ENCODE measurements around the gene YPEL1. TPM values are rescaled to one million over a fixed set of nuclear protein-coding genes. Genes with fewer than 3 reads are reported as not detected.

YPEL1 gene
- total RNA-seq, 2 experiments from 2014 or later: 0.99 to 1.2 TPM

DNA sequence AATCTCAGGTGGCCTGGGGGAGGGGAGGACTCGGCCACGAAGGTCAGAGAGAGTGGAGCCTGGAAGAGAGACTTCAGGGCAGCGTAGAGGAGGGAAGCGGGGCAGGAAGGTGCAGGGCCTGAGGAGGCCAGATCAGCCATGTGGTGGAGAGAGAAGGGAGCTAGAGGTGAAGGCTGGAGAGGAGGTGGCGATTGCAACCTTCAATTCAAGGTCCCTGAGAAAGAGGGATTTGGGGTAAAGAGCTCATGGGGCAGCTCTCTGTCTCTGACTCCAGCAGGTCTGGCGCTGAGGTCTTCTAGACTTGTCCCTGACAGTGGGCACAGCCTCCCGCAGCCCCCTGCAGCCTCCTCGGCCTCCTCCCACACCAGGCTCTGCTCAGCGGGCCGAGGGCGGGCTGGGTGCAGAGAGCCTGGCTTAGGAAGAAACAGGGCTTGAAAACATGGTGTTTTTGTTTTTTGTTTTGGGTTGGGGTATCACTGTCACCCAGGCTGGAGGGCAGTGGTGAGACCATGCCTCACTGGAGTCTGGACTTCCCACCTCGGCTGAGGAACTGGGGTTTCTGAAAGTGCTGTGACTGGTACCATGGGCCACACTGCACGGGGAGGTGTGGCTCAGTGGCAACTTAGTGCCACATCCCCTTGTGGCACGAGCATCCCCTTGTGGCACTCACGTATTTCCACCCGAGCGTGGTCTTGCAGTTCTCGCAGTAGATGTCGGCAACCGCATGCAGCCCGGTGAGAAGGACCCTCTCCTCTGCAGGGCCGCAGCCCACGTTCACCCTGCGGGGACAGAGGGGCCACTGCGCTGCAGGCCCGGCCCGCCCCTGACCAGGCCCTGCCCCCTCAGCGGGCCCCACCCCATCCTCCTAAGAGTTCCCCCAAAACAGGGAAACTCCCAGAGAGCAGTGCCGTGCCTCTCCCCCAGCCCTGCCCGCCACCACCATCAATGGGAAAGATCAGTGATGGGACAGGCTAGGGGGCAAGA lies 32.6 kb downstream of the YPEL1 start:
- ChIA-PET POLR2A (no interaction called here), CTCF (no interaction called here)
- no peaks in the 10 kb centered on the region for H3K9me3 Mint-ChIP-seq
- peaks cover 2% of the 10 kb centered on the region for H3K4me1 Mint-ChIP-seq (ENCODE audit: low read depth)
- no peak overlapping the region for H3K4me3 Mint-ChIP-seq
- ATAC-seq (no peak), DNase-seq (no peak)
- H3K27me3 Mint-ChIP-seq: no peaks in the 10 kb centered on the region
- no peaks in the 10 kb centered on the region for H3K36me3 Mint-ChIP-seq (ENCODE audit: low read depth)
- intact Hi-C loops (cut with micrococcal nuclease): no loop called here
- TF ChIP-seq, protein P1, sequence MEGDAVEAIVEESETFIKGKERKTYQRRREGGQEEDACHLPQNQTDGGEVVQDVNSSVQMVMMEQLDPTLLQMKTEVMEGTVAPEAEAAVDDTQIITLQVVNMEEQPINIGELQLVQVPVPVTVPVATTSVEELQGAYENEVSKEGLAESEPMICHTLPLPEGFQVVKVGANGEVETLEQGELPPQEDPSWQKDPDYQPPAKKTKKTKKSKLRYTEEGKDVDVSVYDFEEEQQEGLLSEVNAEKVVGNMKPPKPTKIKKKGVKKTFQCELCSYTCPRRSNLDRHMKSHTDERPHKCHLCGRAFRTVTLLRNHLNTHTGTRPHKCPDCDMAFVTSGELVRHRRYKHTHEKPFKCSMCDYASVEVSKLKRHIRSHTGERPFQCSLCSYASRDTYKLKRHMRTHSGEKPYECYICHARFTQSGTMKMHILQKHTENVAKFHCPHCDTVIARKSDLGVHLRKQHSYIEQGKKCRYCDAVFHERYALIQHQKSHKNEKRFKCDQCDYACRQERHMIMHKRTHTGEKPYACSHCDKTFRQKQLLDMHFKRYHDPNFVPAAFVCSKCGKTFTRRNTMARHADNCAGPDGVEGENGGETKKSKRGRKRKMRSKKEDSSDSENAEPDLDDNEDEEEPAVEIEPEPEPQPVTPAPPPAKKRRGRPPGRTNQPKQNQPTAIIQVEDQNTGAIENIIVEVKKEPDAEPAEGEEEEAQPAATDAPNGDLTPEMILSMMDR (IDR thresholded peaks at IDR 0.05): no peak
- no peak overlapping the region for H3K27ac Mint-ChIP-seq

DNA sequence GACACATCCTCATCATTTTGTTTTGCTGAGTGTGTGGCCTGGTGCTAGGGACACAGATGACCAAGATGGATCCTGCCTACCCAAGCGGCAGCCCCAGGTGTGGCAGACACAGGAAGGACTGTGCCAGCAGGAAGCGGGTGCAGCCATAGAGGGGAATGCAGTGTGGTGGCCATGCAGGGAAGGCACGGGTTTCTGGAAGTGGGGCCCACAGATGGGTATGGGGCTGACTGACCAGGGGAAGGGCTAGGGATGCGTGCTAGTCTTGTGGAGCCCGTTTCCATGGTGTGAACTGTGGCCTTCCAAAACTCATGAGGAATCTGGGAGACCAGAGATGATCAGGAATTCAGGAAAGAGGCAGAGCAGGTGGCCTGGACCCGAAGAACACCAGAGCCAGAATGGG lies 33.5 kb downstream of the YPEL1 start:
- ATAC-seq (no peak), DNase-seq (no peak)
- Mint-ChIP-seq H3K27me3 (no peaks in the 10 kb centered on the region), H3K36me3 (ENCODE audit: low read depth) (no peaks in the 10 kb centered on the region), H3K27ac (no peak overlapping the region), H3K4me1 (ENCODE audit: low read depth) (peaks cover 2% of the 10 kb centered on the region), H3K9me3 (no peaks in the 10 kb centered on the region), H3K4me3 (no peak overlapping the region)
- CTCF ChIA-PET: no interaction called here
- POLR2A ChIA-PET: no interaction called here
- intact Hi-C loops (cut with micrococcal nuclease): no loop called here
- TF ChIP-seq, protein P1 (IDR thresholded peaks at IDR 0.05): no peak

DNA sequence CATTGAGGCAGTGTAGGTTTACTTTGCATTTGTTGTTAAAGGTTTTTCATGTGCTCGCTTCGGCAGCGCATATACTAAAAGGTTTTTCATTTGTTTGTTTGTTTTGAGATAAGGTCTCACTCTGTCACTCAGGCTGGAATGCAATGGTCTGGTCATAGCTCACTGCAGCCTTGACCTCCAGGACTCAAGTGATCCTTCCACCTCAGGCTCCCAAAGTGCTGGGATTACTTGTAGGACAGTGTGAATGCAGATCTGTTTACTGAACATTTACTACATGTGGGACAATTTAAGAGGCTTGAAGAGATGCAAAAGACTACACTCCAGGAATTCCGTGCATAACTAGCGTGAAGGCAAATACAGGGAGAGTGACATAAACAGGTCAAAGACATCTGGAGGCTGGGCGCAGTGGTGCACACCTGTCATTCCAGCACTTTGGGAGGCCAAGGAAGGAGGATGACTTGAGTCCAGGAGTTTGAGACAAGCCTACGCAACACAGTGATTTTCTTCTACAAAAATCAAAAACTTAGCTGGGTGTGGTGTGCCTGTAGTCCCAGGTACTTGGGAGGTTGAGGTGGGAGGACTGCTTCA lies 34.1 kb downstream of the YPEL1 start:
- DNase-seq (no peak), ATAC-seq (no peak)
- no peaks in the 10 kb centered on the region for H3K27me3 Mint-ChIP-seq
- H3K4me3 Mint-ChIP-seq: no peak overlapping the region
- POLR2A ChIA-PET: no interaction called here
- CTCF ChIA-PET: no interaction called here
- no peak overlapping the region for H3K27ac Mint-ChIP-seq
- TF ChIP-seq, protein P1 (IDR thresholded peaks at IDR 0.05): no peak
- intact Hi-C loops (cut with micrococcal nuclease): no loop called here
- peaks cover 3% of the 10 kb centered on the region for H3K36me3 Mint-ChIP-seq (ENCODE audit: low read depth)
- peaks cover 2% of the 10 kb centered on the region for H3K4me1 Mint-ChIP-seq (ENCODE audit: low read depth)
- no peaks in the 10 kb centered on the region for H3K9me3 Mint-ChIP-seq

DNA sequence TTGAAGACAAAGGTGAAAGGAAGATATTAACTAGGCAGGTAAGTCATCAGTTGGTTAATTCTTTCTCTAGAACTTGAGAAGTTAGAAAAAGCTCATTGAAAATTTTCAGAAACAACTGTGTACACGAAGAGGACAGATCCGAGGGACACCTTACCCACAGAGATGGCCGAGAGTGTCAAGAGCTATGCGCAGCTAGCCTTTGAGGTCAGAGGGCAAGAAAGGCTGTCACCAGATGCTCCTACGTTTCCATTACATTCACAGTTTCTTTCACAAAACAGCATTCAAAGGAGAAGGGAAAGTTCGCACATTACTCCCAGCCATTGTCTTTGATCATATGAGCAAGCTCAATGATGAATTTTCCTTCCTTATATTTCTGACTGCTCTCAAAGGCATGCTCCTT lies 34.8 kb downstream of the YPEL1 start:
- intact Hi-C loops (cut with micrococcal nuclease): no loop called here
- Mint-ChIP-seq H3K27ac (no peak overlapping the region), H3K27me3 (no peaks in the 10 kb centered on the region), H3K36me3 (ENCODE audit: low read depth) (peaks cover 6% of the 10 kb centered on the region), H3K9me3 (no peaks in the 10 kb centered on the region), H3K4me1 (ENCODE audit: low read depth) (peaks cover 2% of the 10 kb centered on the region), H3K4me3 (no peak overlapping the region)
- ChIA-PET CTCF (interaction anchor here (1.2 to 1.4 kb wide), 2 partner anchors 30 to 251 kb away, joined by 3 read pairs; partner anchors contain the start of gene PPM1F), POLR2A (no interaction called here)
- no peak for ATAC-seq
- DNase-seq: no peak
- TF ChIP-seq, protein P1 (IDR thresholded peaks at IDR 0.05): no peak

DNA sequence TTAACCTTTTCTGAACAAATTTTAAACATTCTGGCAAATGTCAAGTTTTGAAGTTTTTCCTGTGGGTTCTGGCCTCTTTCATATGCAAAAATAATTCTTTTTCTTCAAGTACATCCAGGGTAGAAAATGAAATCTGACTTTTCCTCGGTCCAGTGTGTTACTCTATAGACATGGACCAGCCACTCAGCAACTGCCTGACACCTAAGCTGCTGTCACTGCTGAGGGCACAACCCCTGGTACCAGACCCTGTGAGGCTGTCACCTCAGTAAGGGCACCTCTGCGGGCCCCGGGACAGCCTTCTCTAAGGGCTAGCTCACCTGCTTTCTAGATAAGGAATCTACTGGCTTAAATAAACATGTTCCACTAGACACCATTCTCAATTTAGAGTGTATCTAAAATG lies 36.0 kb downstream of the YPEL1 start:
- no peak for DNase-seq
- intact Hi-C loops (cut with micrococcal nuclease): no loop called here
- Mint-ChIP-seq H3K4me1 (ENCODE audit: low read depth) (peaks cover 2% of the 10 kb centered on the region), H3K9me3 (no peaks in the 10 kb centered on the region), H3K27me3 (no peaks in the 10 kb centered on the region), H3K4me3 (no peak overlapping the region), H3K27ac (no peak overlapping the region), H3K36me3 (ENCODE audit: low read depth) (peaks cover 7% of the 10 kb centered on the region)
- TF ChIP-seq, protein P1 (IDR thresholded peaks at IDR 0.05): no peak
- CTCF ChIA-PET: interaction anchor here (1.4 kb wide), 1 partner anchor 28 kb away, joined by 3 read pairs; no protein-coding TSS in a partner anchor
- POLR2A ChIA-PET: no interaction called here
- ATAC-seq: no peak

Measured in activated CD8-positive, alpha-beta T cell treated with anti-CD3 and anti-CD28 coated beads for 36 hours (primary cell).